ENCODE measurements around the gene CGB3.

Gene CGB3

DNA sequence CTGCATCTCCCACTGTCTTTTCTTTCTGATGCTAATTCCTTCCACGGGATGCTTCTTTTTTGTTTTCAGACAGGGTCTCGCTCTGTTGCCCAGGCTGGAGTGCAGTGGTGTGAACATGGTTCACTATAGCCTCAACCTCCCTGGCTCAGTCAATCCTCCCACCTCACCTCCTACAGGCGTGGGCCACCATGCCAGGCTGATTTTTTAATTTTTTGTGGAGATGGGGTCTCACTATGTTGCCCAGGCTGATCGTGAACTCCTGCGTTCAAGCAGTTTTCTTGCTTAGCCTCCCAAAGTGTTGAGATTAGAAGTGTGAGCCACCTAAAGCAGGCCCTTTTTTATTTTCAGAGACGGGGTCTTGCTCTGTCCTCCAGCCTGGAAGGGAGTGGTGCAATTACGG is 35.8 kb downstream of the CGB3 start:
- no peak for DNase-seq (ENCODE audit: low read depth)

DNA sequence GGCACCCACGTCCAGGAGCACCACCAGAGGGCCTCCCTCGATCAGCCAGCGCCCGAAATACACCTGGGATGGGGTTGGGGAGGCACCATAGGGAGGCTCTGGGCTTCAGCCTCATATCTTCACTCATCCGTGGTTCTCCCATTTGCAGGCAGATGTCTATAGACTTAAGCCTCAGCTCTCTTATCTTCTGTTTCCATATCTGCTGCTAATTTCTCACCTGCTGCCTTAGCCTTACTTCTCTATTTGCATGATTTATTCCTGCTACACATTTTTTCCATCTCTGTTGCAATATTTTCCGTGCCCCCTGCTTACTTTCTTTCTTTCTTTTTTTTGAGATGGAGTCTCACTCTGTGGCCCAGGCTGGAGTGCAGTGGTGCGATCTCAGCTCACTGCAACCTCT is 36.8 kb downstream of the CGB3 start:
- no peak for DNase-seq (ENCODE audit: low read depth)

DNA sequence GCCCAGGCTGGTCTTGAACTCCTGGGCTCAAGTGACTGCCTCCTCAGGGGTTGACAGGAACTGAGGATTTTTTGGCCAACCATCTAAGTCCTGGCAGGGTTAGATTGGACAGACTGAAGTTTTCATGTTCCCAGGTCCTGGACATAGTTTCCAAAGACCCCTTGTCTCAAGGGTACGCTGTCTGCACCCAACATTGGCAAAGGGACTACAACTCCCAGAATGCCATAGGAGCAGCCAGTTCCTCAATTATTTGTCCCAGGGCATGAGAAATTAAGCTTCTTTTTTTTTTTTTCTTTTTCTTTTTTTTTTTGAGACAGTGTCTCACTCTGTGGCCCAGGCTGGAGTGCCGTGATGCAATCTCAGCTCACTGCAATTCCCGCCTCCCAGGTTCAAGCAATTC is 37.9 kb downstream of the CGB3 start:
- no peak for DNase-seq (ENCODE audit: low read depth)

DNA sequence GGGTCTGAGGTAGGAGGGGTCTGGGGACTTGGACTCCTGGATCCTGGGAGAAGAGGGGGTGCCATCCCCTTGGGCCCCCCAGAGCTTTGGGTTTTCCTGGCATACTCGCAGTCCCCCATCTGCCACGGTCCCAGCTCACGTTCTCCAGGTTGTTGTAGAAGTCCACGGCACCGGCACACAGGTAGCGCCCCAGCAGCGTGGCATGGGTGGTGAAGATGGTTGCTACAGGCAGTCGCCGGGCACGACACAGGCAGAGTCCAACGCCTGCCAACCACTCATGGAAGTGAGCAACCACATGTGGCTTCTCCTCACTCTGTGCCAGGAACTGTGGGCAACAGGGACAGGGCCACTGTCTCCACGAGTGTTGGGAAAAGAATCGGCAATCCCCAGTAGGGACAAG is 38.4 kb downstream of the CGB3 start:
- DNase-seq (ENCODE audit: low read depth): no peak

DNA sequence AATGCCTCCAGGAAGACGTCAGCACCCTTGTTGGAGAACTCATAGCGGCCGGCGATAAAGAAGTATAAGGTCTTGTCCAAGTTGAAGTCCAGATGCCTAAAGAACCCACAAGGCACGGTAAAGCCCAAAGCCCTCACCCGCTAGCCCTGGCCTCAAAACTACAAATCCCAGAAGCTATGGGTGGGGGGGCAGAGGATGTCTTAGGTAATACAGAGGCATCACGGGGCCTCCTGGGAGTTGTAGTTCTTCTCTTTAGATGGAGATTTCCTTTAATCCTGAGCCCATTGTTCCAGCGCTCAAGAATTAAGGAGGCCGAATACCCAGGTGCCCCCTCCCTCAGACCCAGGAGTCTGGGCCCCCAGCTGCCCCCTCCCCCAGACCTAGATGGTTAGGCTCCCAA is 41.9 kb downstream of the CGB3 start:
- no peak for DNase-seq (ENCODE audit: low read depth)

DNA sequence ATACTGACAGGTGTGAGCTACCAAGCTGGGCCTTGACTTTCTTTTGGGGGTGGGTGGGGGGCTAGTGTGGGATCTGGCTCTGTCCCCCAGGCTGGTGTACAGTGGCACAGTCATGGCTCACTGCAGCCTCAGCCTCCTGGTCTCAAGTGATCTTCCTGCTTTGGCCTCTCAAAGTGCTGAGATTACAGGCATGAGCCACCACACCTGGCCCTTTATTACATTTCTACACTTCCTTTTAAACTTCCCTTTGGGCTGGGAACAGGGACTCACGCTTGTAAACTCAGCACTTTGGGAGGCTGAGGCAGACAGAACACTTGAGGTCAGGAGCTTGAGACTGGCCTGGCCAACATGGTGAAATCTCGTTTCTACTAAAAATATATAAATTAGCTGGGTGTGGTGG is 47.1 kb downstream of the CGB3 start:
- no peak for DNase-seq (ENCODE audit: low read depth)

DNA sequence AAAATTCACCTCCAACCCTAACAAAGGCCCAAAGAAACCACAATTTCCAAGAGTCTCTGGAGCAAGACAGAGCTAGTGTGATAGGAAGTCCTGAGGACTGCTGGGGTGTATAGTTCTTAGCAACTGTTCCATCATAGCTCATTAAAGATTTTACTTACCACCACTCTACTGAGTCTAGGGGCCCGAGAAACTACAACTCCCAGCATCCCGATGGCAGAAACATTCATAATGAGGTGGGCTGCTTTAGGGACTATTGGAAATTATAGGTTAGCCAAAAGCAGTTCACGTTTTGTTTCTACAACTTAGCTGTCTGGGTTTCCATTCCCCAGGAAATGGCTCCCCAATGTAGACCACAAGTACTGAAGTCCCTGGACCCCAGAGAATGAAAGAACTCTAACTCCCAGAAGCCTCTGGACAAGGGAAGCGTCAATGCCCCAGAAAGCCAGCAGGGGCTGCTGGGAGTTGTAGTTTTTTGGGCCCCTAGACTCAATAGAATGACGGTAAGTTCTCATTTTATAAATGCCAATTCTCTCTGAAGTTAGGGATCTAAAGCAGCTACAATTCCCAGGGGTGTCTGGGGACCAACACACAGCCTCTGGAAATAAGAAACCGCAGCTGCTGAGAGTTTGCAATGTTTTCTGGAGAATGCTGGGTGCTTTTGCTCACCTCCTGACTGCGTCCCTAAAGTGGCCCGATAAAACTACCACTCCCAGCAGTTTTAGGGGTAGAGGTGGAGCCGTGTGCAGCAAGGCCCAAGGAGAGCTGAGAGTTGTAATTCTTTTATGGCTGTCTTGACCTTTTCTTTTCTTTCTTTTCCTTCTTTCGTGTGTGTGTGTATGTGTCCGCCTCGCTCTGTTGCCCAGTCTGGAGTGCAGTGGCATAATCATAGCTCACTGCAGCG is 47.9 kb downstream of the CGB3 start:
- DNase-seq (ENCODE audit: low read depth): no peak

All from stimulated activated CD8-positive, alpha-beta memory T cell treated with anti-CD3 and anti-CD28 coated beads, Interleukin-15, amount 100 ng/mL, for 1 hour (primary cell).